ENCODE measurements around the gene PI4KA. TPM values are rescaled to one million over a fixed set of nuclear protein-coding genes. Genes with fewer than 3 reads are reported as not detected.

Gene PI4KA
- total RNA-seq, 2 donors from 2014 or later: 77.3 to 82.4 TPM

DNA sequence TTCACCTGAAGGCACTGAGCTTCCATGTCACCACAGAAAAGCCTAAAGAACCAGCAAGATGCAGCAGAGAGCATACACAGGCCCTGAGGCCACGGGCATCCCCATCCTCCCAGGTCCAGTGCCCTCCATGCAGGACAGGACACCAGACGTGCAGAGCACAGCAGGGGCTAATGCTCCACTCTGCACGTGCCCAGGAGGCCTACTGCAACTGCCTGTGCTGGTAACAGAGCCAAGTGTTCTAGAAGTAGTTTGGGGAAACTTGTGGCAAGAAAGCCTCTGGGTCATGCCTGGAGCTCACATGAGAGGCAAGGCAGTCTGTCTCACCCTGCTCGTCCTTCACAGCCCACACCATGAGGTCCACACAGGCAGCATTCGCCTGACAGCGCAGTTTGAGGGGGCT, 54.0 kb downstream of the PI4KA start:
- DNase-seq (no peak), ATAC-seq (no peak)
- intact Hi-C loops (cut with DNase I, micrococcal nuclease): no loop called here

DNA sequence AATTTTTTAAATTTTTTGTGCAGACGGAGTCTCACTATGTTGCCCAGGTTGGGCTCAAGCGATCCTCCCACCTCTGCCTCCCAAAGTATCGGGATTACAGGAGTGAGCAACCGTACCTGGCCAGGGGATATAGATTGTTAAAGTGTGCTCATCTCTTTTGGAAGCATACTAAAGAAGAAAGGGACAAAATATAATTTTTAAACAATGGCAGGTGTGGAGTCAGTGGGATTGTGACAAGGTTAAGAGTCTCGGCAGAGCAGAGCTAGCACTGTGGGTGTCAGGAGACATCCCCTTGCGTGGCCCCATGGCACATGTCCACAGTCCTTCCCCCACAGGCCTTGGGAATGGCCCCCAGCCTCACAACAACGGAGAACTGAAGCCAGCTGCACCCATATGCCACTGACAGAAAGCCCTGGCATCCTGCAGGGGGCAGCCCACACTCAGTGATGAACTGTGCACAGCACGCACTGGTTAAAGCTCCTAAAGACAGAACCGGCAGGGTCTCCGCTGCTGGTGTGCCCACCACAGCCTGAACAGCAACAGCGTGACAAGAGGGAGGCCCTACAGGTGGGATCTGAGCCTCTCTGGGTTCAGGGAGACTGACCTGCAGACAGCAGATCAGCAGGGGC, 54.8 kb downstream of the PI4KA start:
- ATAC-seq (peak; percentile 84), DNase-seq (peak in 1 of 2 donors; percentile 62)
- intact Hi-C loops (cut with DNase I, micrococcal nuclease): no loop called here

DNA sequence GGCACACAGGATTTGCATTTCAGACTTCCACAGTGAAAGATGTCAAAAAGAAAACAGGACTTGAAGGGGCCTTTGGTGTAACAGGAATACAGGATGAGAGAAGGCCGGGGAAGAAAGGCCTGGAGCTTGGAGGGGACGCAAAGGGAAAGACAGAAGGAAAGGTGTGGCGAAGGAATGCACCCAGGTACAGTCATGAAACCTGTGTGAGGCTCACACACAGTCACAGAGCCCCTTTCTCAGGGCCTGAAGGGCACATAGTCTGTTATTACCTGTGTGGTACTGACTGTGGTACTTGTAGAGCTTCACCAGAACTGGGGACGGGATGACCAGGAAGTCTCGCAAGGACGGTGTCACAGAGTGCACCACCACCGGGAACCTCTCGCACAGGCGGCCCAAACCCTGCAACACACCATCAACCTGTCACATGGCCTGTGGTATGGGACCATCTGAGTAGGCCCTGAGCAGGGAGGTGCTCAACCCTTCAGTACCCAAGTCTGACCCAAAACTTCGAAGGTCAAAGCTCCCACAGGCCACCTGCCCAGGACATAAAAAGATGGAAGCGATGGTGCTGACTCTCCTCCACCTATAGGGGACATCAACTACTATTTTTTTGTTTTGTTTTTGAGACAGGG, 55.6 kb downstream of the PI4KA start:
- no peak for ATAC-seq
- no peak for DNase-seq
- intact Hi-C loops (cut with DNase I, micrococcal nuclease): no loop called here

DNA sequence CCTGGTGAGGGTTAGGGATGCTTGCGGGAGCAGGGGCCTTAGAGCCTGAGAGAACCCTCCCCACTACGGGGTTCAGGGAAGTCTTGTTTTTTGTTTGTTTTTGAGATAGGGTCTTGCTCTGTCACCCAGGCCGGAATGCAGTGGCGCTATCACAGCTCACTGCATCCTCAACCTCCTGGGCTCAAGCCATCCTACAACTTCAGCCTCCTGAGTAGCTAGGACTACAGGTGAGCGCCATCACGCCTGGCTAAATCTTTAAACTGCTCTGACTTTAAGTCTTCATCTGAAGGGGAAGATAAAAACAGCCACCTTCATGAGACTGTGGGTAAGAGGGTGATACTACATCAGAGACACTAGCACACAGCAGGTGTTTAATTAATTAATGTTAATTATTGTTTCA, 56.2 kb downstream of the PI4KA start:
- DNase-seq (no peak), ATAC-seq (no peak)
- intact Hi-C loops (cut with DNase I, micrococcal nuclease): no loop called here

DNA sequence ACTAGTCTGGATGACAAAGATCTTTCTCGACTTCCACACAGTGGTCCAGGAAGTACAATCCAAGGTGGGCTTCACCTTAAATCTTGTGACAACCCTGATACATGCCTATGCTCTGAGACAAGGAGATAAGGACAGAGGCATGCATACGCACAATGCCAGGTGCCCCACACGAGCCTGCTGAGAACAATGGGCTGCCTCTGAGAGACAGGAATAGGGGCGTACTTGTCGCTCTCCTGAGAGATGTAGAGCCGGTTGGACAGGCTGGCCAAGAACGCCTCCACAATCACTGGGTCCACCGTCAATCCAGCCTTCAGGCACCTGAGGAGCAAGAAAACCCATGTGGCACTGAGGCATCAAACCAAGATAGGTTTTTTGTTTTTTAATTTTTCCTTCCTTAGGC, 59.2 kb downstream of the PI4KA start:
- ATAC-seq (no peak), DNase-seq (no peak)
- intact Hi-C loops (cut with DNase I, micrococcal nuclease): no loop called here

DNA sequence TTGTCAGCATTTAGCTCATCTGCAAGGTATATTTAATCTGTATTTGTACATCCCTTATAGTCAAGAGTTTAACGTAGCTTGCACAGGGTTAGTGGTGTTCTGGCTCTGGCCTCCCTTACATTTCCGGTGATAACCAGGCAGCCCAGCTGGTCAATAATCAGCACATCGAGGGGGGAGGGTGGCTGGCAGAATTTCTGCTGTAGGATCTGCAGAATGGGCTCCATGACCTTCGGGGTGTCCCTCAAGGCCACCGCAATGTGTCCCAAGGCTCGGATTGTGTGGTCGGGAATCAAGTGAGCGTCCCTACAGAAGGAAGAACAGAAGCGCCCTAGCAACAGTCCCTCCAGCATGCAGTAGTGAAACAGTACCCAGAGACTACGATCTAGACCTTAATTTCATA, 59.6 kb downstream of the PI4KA start:
- no peak for ATAC-seq
- intact Hi-C loops (cut with DNase I, micrococcal nuclease): no loop called here
- no peak for DNase-seq

DNA sequence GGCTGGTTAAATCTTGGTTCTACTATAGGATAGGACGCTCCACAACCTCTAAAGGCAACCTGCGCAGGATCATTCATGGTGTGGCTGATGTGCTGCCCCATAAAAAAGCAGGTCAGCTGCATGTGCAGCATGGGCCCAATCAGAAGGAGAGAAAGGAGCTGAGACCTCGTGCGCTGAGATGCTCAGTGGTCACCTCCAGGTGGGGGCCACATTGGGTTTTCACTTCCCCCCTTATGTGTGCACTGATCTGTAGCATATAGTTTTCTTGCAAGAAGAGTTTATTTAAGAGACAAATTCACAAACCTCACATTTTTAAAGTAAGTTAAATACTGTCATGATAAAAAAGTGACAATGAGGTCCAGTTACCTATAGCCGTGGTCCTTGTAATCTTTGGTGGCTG, 60.4 kb downstream of the PI4KA start:
- intact Hi-C loops (cut with DNase I, micrococcal nuclease): no loop called here
- no peak for ATAC-seq
- no peak for DNase-seq

DNA sequence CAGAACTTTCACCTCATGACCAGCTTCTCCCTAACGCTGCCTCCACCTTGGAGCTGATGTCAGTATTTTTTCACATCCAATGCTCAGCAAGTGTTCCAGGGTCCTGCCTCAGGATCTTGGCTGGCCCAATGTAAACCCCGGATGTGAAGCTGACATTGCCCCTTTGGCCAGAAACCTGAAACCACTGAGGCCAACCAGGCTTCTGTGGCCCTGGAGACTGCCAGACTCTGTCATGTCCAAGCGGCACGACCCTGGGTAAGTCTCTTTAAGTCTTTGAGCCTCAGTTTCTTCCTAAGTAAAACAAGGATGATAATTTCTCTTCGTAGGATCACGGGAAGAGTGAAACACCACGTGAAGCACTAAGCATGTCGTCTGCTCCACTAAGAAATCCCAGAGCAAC, 61.9 kb downstream of the PI4KA start:
- intact Hi-C loops (cut with DNase I, micrococcal nuclease): no loop called here
- ATAC-seq (no peak), DNase-seq (no peak)

DNA sequence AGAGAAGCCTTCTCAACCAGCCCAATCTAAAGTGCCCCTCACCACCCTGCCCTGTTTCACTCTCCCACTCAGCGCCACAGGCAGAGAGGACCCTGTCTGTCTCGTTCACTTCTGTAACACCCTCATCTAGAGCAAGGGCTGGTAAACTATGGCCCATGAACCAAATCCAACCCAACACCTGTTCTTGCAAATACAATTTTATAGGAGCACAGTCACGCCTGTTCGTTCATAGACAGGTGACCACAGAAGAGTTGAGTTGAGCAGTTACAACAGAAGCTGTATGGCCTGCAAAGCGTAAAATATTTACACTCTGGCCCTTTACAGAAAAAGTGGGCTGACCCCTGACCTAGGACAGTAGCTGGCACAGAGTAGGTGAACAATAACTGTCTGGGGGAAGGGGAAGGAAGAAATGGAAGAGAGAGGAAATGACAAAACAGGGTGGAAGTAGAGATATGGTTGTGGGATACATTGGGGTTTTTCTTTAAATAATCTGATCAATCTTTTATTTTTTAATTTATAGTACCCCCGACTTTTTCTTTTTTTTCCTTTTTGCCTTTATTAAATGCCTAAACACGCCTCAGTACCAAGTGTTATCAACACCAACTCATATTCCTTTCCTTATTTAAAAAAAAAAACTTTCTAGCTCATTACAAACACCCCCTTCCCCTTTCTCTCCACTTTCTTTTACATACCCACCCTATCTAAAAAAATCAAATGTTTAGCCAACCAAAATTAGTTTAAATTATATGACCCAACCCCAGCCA, 63.8 kb downstream of the PI4KA start:
- DNase-seq: no peak
- no peak for ATAC-seq
- intact Hi-C loops (cut with DNase I, micrococcal nuclease): no loop called here

DNA sequence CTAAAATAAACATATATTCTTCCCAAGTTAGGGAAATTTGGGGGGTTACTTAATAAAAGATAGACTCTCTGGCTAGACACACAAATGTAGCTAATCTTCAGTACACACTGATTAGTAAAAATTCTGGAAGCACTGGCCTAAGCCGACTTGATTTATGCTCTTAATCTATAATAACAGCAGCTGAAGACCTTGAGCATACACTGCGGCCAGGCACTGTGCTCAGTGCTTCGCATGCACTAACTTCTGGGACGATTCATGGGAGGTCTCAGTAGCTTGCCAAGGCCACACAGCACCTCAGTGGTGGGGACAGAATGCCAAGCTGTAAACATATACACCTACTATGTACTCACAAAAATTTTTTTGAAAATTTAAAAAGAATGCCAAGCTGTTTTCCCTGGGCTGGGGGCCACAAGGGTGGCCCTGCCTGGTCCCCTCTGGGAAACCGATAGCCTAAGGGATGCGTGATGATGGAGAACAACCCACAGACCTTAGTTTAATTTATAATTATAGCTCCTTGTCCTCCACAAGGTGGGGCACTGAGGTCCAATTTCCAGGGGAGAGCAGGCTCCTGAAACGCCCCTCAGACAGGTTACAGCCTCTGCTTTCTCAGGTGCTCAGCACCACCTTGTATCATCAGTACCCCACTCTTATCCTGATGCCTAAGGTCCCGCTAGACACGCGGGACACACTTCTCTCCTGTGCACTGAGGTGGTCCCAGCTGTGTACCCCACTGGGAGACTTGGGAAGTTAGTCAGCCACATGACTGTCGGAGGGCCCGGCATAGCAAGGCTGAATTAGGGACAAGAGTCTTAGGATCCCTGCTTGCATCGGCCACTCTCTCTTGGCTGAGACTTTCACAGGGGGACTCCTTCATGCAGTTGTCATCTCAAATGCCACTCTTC, 64.6 kb downstream of the PI4KA start:
- no peak for ATAC-seq
- intact Hi-C loops (cut with DNase I, micrococcal nuclease): no loop called here
- DNase-seq: no peak

DNA sequence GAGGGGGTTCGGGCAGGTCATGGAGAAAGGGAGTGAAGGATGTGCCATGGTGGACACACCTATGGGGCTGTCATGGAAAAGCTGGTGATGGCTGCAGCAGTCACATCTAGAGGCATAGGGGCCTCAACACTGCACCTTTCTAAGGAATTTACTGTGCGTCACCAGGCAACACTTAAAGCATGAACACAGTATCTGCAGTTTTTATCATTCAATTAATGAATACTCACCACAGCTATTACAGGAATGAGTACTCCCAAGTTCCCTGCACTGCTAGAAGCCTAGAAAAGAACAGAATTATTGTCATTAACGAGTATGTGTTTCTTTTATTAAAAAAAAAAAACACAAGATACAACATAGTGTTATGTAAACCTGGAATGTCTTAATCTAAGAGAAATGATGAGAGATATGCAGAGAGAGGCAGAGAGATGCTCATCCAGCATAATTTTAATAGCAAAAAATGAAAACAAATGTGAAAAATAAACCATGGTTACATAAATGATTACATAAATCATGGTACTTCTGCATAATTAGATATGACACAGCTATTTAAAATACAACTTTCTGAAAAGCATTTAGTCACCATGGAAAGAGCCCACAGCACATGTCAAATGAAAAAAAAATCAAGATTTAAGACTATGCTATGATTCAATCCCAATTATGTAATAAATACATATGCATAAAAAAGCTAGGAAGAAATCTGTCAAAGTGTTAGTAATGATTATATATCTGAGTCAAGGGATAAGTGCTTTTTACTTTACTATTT, 65.5 kb downstream of the PI4KA start:
- intact Hi-C loops (cut with DNase I, micrococcal nuclease): no loop called here

DNA sequence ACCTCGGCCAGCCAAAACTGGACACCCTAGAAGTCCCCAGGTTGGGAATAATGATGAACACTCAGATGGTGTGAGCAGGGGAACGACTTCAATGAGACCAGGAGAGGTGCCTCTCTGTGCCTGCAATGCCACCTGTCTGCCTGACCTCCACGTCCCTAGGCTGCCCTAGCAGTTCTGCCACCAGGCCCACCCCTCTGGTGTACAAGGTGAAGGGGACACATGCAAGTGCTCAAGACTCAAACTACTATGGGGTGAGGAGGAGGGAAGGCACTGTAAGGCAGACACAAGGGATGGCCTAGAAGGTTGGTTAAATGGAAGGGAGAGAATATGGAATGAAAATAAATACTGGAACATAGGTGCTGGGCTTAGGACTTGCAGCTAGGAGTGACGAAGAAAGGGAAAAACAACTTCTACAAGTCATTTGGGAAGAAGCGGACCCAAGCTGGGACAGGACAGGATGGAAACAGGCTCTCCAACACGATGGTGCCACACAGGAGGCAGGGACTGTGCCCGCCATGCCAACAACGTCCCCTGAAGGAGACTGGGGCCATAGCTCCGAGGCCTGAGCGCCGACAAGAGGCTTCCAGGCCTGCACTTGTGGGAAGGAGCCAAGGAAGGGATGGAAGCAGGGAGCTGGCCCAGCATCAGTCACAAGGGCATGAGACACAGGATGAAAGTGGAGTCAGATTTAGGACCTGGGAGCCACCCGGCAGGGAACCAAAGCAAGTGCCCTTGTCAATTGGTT, 66.2 kb downstream of the PI4KA start:
- intact Hi-C loops (cut with DNase I, micrococcal nuclease): no loop called here
- DNase-seq (no peak), ATAC-seq (no peak)

More for the DNA sequence above, 65.5 kb downstream of the PI4KA start:
- ATAC-seq: no peak
- DNase-seq: no peak

DNA sequence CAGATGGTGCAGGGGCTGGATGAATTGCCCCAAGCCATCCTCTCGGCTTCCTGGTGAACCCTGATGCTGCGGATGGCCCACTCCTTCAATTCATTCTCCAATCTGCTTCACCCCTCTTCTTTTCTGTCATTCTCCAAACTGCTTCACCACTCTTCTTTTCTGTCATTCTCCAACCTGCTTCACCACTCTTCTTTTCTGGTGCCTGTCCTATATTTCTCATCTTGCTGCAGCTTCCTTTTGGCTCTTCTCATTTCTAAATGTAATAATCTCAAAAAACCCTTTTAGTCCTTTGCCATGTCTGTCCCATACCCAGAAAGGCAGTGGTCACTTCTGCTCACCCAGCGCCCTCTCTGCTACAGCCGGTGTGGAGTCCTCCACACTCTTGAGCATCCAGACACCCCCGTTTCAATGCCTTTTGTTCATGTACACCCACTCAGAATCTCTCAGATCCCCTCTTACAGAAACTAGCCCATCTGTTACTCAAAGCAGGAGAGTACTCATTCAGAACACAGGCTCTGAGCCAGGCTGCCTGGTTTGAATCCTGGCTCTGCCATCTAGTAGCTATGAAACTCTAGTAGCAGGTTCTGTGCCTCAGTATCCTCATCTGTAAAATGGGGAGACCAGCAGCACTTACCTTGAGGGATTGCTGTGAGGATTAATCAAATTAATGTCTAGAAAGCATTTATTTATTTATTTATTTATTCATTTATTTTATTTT, 69.8 kb downstream of the PI4KA start:
- intact Hi-C loops (cut with DNase I, micrococcal nuclease): no loop called here
- ATAC-seq: no peak
- no peak for DNase-seq

DNA sequence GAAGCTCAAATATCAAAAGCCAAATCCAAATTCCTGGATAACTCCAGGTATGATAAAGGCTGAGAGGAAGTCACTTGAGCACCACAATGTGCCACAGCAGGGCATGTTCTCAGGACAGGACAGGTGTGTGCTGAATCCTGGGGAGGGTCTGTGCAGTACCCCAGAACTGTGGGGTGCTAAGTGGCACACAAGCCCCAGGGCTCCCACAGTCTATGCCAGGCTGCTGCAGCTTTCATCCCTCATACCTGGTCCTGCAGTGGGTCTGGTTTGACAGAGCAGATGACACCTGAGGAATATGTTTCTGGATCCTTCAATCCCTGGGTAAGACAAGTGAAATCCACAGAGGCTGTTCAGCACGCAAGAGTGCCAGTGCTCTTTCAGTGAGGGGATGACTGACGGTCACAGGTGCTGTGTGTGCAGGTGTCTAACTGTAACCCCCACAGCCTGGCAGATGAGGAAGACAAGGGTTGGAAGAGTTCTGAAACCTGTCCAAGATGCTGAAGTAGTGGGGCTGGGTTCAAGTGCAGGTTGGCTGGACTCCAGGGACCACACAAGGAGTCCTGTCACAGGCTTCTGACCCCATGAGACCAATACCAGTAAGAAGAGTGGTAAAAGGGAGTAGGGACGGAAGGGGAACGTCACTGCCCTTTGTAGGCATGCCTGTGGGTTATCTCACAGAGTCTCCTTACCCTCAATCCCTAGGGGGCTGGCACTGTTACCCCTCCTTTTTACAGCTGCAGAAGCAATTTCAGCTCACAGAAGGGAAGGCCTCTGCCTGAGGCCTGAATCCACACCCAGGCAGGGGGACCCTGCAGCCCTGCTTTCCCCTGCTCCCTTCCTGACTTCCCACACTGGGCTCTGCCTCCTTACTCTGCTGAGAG, 70.6 kb downstream of the PI4KA start:
- DNase-seq: no peak
- ATAC-seq: no peak
- intact Hi-C loops (cut with DNase I, micrococcal nuclease): no loop called here

DNA sequence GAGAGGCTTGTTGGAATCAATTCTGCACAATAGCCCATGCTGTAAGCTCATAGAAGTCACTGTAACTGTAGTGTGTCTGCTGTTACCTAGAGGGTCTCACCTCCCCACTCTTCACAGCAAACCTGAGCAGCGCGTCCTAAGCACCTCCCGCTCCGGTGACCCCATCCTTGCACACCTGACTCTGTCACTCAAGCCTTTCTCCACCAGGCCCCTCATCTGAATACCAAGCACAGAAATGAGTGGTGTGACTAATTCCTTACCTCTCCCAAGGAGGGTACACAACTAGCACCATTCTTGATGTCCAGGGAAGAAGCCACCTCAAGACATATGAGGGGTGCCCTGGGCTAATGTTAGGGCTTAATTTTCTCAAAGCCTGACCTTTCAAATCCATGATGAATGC, 71.4 kb downstream of the PI4KA start:
- intact Hi-C loops (cut with DNase I, micrococcal nuclease): no loop called here
- ATAC-seq (no peak), DNase-seq (no peak)

DNA sequence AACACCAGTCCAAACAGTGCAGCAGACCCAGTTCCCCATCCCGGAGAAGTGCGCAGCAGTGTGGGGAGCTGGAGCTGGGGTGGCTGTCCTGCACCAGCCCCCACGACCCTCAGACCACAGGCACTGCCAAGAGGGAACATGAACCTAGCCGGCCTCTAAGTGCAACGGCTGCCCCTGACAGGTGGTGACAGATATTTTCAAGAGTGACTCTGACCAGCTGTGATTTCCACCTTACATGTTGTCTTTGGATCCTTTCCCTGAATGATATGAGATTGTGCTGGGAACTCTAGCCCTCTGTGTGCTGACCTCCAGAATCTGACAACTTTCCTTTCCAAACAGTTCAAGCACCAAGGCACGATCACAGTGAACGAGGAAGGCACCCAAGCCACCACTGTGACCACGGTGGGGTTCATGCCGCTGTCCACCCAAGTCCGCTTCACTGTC, 72.1 kb downstream of the PI4KA start:
- ATAC-seq (no peak), DNase-seq (no peak)
- intact Hi-C loops (cut with DNase I, micrococcal nuclease): no loop called here

Data from left colon (tissue), 2 donors.